K562 (cell line): ENCODE results near the gene SLC44A1. TPM values are rescaled to one million over a fixed set of nuclear protein-coding genes. Genes with fewer than 3 reads are reported as not detected.

Source experiments
- ATAC-seq: fragments of 200-7000 bp; cut with Tn5 transposase; 3 replicates; pipeline ENCODE4 v1.9.1; 2020; ENCODE audit warnings: moderate library complexity
- BruUV-seq: library from RNA; stranded (reverse); fragments of 400-500 nt; replicated peaks from 2 replicates; lab custom pipeline; 2021; lab: Mats Ljungman, UMichigan
- CTCF ChIA-PET: fragments of 300-600 bp; formaldehyde crosslinking; extraction: SDS; loops from one replicate; lab custom pipeline; 2021; ENCODE audit warnings: low intra/inter-chr PET ratio; lab: Yijun Ruan, JAX
- POLR2A ChIA-PET: fragments of 300-600, 350-650 bp; sonication (Branson Sonifier 250); formaldehyde crosslinking; extraction: SDS; loops from one replicate; lab custom pipeline; 2021; ENCODE audit warnings: antibody characterized with exemption, inconsistent platforms; lab: Yijun Ruan, JAX
- DNase-seq, 4 experiments: peaks; one replicate each; pipeline versions ENCODE4 v3.0.0 to v3.0.0-alpha.2; 2011 to 2018; ENCODE audit warnings: low spot score in 3 of 4, mixed read lengths in 3 of 4; ENCODE audit errors: extremely low read depth in 1 of 4
- FAIRE-seq: peaks from 2 replicates; lab custom pipeline; 2011; peaks lifted over from hg19 to GRCh38; lab: Jason Lieb, UNC
- H2AFZ ChIP-seq: 2 replicates; pipeline ENCODE4 v1.6.0; 2011; ENCODE audit warnings: low read depth, low read length, control low read depth, inconsistent platforms
- H3K27ac ChIP-seq: fragments of 200-600 bp; 3 replicates; pipeline ENCODE4 v1.8.0; 2011; ENCODE audit warnings: low read depth, mild to moderate bottlenecking, control low read depth, inconsistent platforms, low read length, moderate library complexity, mixed read lengths; ENCODE audit errors: extremely low read depth
- H3K27me3 ChIP-seq, 2 experiments: fragments of 300-600 bp in 1 of 2; 2 replicates in 1 of 2; 3 replicates in 1 of 2; pipeline versions ENCODE4 v1.6.0 to v1.8.0; 2011; ENCODE audit warnings: inconsistent platforms in 2 of 2, low read length in 2 of 2, mild to moderate bottlenecking in 1 of 2, mixed read lengths in 1 of 2, moderate library complexity in 1 of 2; ENCODE audit not compliant: control insufficient read depth in 2 of 2, insufficient read depth in 2 of 2
- H3K36me3 ChIP-seq: fragments of 300-600 bp; 3 replicates; pipeline ENCODE4 v1.8.0; 2011; ENCODE audit warnings: mild to moderate bottlenecking, low read length, inconsistent platforms; ENCODE audit not compliant: control insufficient read depth, insufficient read depth
- H3K4me1 ChIP-seq, 2 experiments: fragments of 200-600 bp in 1 of 2; replicated peaks in 1 of 2; 2 replicates in 1 of 2; 3 replicates in 1 of 2; pipeline versions ENCODE4 v1.5.1 to v1.8.0; 2011; ENCODE audit warnings: inconsistent platforms in 2 of 2, low read length in 2 of 2, mild to moderate bottlenecking in 1 of 2, mixed read lengths in 1 of 2, moderate library complexity in 1 of 2; ENCODE audit not compliant: control insufficient read depth in 2 of 2, insufficient read depth in 2 of 2
- H3K4me2 ChIP-seq: 2 replicates; pipeline ENCODE4 v1.6.1; 2011; ENCODE audit warnings: low read length, control low read depth, inconsistent platforms, mixed read lengths; ENCODE audit not compliant: insufficient read depth
- H3K4me3 ChIP-seq: fragments of 200-600 bp; sonication (generic), shearing (Covaris generic); 2 replicates; pipeline ENCODE4 v1.5.1; 2016; ENCODE audit warnings: control low read depth, inconsistent platforms
- H3K79me2 ChIP-seq: fragments of 200-600 bp; 3 replicates; pipeline ENCODE4 v1.8.0; 2011; ENCODE audit warnings: low read length, inconsistent platforms; ENCODE audit not compliant: control insufficient read depth, insufficient read depth
- H3K9ac ChIP-seq, 2 experiments: 2 replicates each; pipeline versions ENCODE4 v1.6.0 to v1.6.1; 2011; ENCODE audit warnings: low read depth in 2 of 2, low read length in 2 of 2, control low read depth in 1 of 2, inconsistent platforms in 1 of 2, mild to moderate bottlenecking in 1 of 2, mixed read lengths in 1 of 2; ENCODE audit not compliant: insufficient read depth in 1 of 2
- H3K9me1 ChIP-seq: one replicate; pipeline ENCODE4 v1.6.0; 2011; ENCODE audit warnings: inconsistent platforms, mild to moderate bottlenecking, low read length, moderate library complexity; ENCODE audit not compliant: control insufficient read depth, insufficient read depth
- H3K9me3 ChIP-seq: replicated peaks from 2 replicates; pipeline ENCODE4 v1.5.1; 2011; ENCODE audit warnings: low read depth, low read length, inconsistent platforms; ENCODE audit not compliant: control insufficient read depth, insufficient read depth
- H4K20me1 ChIP-seq: replicated peaks from 2 replicates; pipeline ENCODE4 v1.6.1; 2011; ENCODE audit warnings: low read length, inconsistent platforms, mixed read lengths; ENCODE audit not compliant: control insufficient read depth, insufficient read depth
- BMI1 ChIP-seq: fragments of 150-350 bp; IDR thresholded peaks from 2 replicates; pipeline ENCODE4 v1.6.1; 2014; ENCODE audit warnings: low read length
- CREB3L1 ChIP-seq: fragments of 450-650 bp; IDR thresholded peaks from 2 replicates; pipeline ENCODE4 v1.6.1; 2014; ENCODE audit warnings: low read depth, mild to moderate bottlenecking, moderate library complexity, borderline replicate concordance
- ETV6 ChIP-seq, 3 experiments: fragments of 150-350 bp in 1 of 3; sonication (generic) in 1 of 3; formaldehyde crosslinking in 1 of 3; IDR thresholded peaks; 2 replicates each; pipeline versions ENCODE4 v1.6.1 to v1.8.0; 2014 to 2022; ENCODE audit warnings: borderline replicate concordance in 2 of 3, low read depth in 2 of 3, antibody characterized with exemption in 1 of 3, low read length in 1 of 3, mild to moderate bottlenecking in 1 of 3, missing genetic modification reagents in 1 of 3
- POLR3A ChIP-seq: IDR thresholded peaks from 2 replicates; pipeline ENCODE4 v1.6.1; 2011; ENCODE audit warnings: borderline replicate concordance, mild to moderate bottlenecking, moderate library complexity; ENCODE audit not compliant: insufficient read length, insufficient read depth; ENCODE audit errors: extremely low read depth
- RBM25 ChIP-seq: fragments of 200-400 bp; formaldehyde crosslinking; IDR thresholded peaks from 2 replicates; pipeline ENCODE4 v1.6.1; 2018; ENCODE audit warnings: low read length, low read depth, moderate library complexity; ENCODE audit not compliant: severe bottlenecking
- SPI1 ChIP-seq: IDR thresholded peaks from 2 replicates; pipeline ENCODE4 v1.6.1; 2011; ENCODE audit warnings: low read depth, low read length, control low read depth, borderline replicate concordance
- TEAD1 ChIP-seq, 2 experiments: fragments of 450-650 bp in 1 of 2; sonication (generic) in 1 of 2; formaldehyde crosslinking; IDR thresholded peaks; 2 replicates each; pipeline versions ENCODE4 v1.4.0 to v1.8.0; 2020 to 2022; ENCODE audit warnings: mild to moderate bottlenecking in 2 of 2, missing genetic modification reagents in 1 of 2
- WGBS: fragments of 100-300 bp; shearing (Covaris generic); methylation state at CpG from one replicate; pipeline ENCODE4 v1.1.6; 2016; ENCODE audit warnings: low coverage, mixed read lengths; ENCODE audit not compliant: insufficient coverage; ENCODE audit errors: missing lambda C conversion rate; 5-methylcytosine and 5-hydroxymethylcytosine counted together
- in situ Hi-C: fragments of 300-500 bp; cut with MboI; formaldehyde crosslinking; loops from 4 replicates; pipeline ENCODE4 v1.15.0; 2018; ENCODE audit warnings: inconsistent platforms, mixed read lengths
- intact Hi-C: fragments of 100-400 bp; cut with micrococcal nuclease; formaldehyde crosslinking; loops from 2 replicates; pipeline ENCODE4 v1.14.2; 2022
- polyA plus RNA-seq, 8 experiments: library from polyadenylated mRNA; depleted of rRNA in 4 of 8; stranded (reverse) in 5 of 8; unstranded in 3 of 8; fragments of >200 nt; fragmentation: Nextera tagmentation in 2 of 8; fragmentation: Illumina TruSeq in 1 of 8; extraction: Ambion mirVana in 2 of 8; extraction: Trizol in 1 of 8; gene quantifications; 2 replicates each; pipeline versions ENCODE4 v1.2.1 to v1.2.3, GENCODE V29; 2011 to 2014; ENCODE audit warnings: inconsistent platforms in 1 of 8, missing spikeins in 1 of 8
- total RNA-seq, 7 experiments: library from RNA; depleted of rRNA in 6 of 7; stranded (reverse); fragments of >200 nt in 6 of 7; fragmentation: Illumina TruSeq in 2 of 7; extraction: Trizol in 2 of 7; gene quantifications; 2 replicates each; pipeline versions ENCODE4 v1.2.1 to v1.2.3, GENCODE V29; 2011 to 2021; ENCODE audit warnings: low replicate concordance in 1 of 7

SLC44A1 gene
- total and polyA plus RNA-seq, 9 of the 15 experiments (the other 6 are each of a cell fraction or from before 2014, with no cell fraction given) = 0.11 to 0.59 (median 0.30) TPM

DNA sequence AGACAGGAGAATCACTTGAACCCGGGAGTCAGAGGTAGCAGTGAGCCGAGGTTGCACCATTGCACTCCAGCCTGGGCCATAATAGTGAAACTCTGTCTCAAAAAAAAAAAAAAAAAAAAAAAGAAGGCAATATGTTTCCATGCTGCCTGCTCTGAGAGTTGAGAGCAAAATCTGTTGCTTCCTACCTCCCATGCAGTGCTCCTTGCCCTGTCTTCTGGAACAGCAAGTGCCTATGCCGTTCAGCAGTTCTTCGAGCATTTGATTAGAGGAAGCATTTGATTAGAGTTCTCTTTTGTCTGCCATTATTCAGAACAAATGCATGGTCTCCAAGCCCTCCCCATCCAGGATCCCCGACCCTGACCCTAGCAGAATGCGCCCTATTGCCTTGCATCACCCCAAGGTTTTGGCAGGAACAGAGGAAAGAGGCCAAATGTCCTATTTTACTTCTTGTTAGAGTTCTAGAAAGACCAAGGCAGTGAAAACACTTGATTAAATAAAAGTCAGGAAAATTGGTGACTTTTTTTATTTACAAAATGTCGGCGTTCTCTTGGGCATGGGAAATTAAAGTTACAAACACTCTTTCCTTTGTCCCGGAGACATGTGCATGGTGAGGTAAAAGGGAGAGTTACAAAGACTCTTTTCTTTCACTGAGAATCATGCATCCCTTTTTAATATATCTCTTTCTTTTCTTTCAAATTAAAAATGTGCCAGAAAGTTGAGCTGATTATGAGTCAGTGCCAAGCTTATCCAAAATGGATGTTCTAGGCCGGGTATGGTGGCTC lies 175.6 kb downstream of the SLC44A1 start:
- CTCF ChIA-PET = no interaction called here
- Histone ChIP-seq H3K9ac (no peak overlapping the region), H3K79me2 (no peaks in the 10 kb centered on the region), H3K27me3 (peaks cover 10 to 12% of the 10 kb centered on the region in 2 experiments; a peak in 4 of 5 replicates), H3K36me3 (no peaks in the 10 kb centered on the region), H2AFZ (no peak overlapping the region), H4K20me1 (no peaks in the 10 kb centered on the region)
- no peak for ATAC-seq
- no peak for FAIRE-seq
- no TSS peak for BruUV-seq
- no peak for TF ChIP-seq BMI1
- TF ChIP-seq SPI1 = no peak
- no peak for TF ChIP-seq POLR3A
- no peak for TF ChIP-seq CREB3L1
- no peak for TF ChIP-seq ETV6 (IDR thresholded peaks at IDR 0.05; ENCODE audit: borderline replicate concordance in 1 of 2, low read depth in 2 of 2, low read length in 1 of 2)
- no peak for TF ChIP-seq ETV6 (CRISPR knock-in tag; IDR thresholded peaks at IDR 0.05; ENCODE audit: borderline replicate concordance)
- TF ChIP-seq TEAD1 (CRISPR knock-in tag; IDR thresholded peaks at IDR 0.05) = no peak
- no peak for TF ChIP-seq RBM25
- TF ChIP-seq, all 486 proteins: peak for 0
- Histone ChIP-seq H3K9me3 (no peaks in the 10 kb centered on the region), H3K27ac (no peak overlapping the region), H3K4me2 (no peak overlapping the region), H3K4me1 (no peaks in the 10 kb centered on the region), H3K4me3 (no peak overlapping the region), H3K9me1 (no peaks in the 10 kb centered on the region)
- intact Hi-C loops (loop anchor here (5.0 kb wide), 1 partner anchor 238 kb away; no protein-coding TSS in a partner anchor), in situ Hi-C loops (loop anchor here (10.0 kb wide), 1 partner anchor 555 kb away; no protein-coding TSS in a partner anchor)
- no peak for DNase-seq
- POLR2A ChIA-PET = interaction anchor here (0.7 kb wide), 1 partner anchor 9 kb away, joined by 3 read pairs; no protein-coding TSS in a partner anchor
- WGBS = 3% methylated on average over 9 of the region's 10 CpGs
